Thyroid gland (tissue), 4 donors: Measurements from ENCODE around the gene MORN1.

Experiments used
- POLR2A ChIP-seq, 2 donors: fragments of 450-650 bp; IDR thresholded peaks; one replicate each; pipeline ENCODE4 v1.6.1; 2017; ENCODE audit warnings: antibody characterized with exemption in 2 of 2, mild to moderate bottlenecking in 2 of 2, moderate library complexity in 1 of 2
- TF ChIP-seq, protein P1 (sequence below), 6 experiments: fragments of 200-600 bp in 3 of 6; fragments of 450-650 bp in 3 of 6; sonication (generic) in 3 of 6; IDR thresholded peaks; one replicate each; pipeline ENCODE4 v1.5.1; 2016 to 2019; ENCODE audit warnings: antibody characterized with exemption in 6 of 6, mild to moderate bottlenecking in 2 of 6, inconsistent platforms in 1 of 6, moderate library complexity in 1 of 6

- TF ChIP-seq, protein P1, sequence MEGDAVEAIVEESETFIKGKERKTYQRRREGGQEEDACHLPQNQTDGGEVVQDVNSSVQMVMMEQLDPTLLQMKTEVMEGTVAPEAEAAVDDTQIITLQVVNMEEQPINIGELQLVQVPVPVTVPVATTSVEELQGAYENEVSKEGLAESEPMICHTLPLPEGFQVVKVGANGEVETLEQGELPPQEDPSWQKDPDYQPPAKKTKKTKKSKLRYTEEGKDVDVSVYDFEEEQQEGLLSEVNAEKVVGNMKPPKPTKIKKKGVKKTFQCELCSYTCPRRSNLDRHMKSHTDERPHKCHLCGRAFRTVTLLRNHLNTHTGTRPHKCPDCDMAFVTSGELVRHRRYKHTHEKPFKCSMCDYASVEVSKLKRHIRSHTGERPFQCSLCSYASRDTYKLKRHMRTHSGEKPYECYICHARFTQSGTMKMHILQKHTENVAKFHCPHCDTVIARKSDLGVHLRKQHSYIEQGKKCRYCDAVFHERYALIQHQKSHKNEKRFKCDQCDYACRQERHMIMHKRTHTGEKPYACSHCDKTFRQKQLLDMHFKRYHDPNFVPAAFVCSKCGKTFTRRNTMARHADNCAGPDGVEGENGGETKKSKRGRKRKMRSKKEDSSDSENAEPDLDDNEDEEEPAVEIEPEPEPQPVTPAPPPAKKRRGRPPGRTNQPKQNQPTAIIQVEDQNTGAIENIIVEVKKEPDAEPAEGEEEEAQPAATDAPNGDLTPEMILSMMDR (IDR thresholded peaks at IDR 0.05): no peak
- TF ChIP-seq POLR2A (IDR thresholded peaks at IDR 0.05): no peak
Measured at GRCh38 chr1:2284932-2285331, 106.4 kb downstream of the MORN1 start.
